ENCODE data around the gene ALG10B.
A peak's percentile ranks its signal among the peaks of the same experiment; 100 is the strongest.

ALG10B gene

DNA sequence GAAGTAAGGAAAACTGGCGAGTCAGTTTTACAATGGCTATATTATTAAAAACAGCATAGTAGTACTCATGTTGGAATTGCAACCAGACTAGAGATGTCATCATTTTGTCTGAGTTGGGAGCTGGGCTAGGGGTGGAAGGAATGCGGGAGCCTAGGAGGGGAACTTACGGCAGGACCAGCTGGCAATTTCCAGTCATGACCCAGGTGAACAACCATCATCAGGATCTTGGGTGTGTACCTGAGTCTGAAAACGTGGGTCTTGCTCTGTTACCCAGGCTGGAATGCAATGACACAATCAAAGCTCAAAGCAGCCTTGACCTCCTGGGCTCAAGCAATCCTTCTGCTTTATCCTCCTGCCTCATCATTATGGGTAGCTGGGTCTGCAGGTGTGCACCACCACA is 50.9 kb downstream of the ALG10B start:
- in situ Hi-C loops (cut with HindIII; ENCODE audit: low pct_ligation_motif_present, low pct_unique_long_range_greater_than_20kb, low sequenced_read_pairs), result no loop called here
- DNase-seq, result no peak

DNA sequence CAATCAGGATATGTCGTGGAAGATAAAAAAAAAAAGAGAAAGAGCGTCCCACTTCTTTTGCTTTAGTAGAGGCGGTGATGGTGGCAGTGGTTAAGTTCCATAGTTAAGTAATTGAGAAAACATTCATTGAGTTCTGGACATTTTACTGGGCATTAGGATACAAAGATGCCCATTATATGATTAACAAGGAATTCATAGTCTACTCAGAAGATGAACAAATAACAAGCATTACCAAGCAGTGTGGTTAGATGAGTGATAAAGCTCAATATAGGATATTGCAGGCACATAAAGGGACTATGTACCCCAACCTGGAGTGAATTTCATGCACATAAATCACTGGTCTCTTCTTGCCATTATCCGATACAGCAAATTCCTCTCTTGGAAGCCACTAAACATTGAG is 53.7 kb downstream of the ALG10B start:
- DNase-seq, result no peak
- in situ Hi-C loops (cut with HindIII; ENCODE audit: low pct_ligation_motif_present, low pct_unique_long_range_greater_than_20kb, low sequenced_read_pairs), result no loop called here

DNA sequence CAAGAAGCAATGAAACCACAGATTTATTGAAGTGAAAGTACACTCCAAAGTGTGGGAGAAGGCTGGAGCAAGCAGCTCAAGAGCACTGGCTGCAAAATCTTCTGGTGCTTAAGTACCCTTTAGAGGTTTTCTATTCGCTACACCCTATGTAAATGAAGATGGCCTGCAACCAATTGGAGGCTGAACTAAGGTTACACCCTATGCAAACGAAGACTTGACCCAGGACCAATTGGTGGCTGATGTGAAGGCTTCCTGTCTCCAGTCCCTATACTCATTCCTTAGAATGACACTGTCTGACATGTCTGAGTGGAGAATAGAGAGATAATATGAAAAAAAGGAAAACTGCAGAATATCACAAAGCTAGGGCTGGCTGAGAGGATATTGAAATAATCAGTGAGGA is 57.2 kb downstream of the ALG10B start:
- peak; percentile 38 for DNase-seq
- in situ Hi-C loops (cut with HindIII; ENCODE audit: low pct_ligation_motif_present, low pct_unique_long_range_greater_than_20kb, low sequenced_read_pairs), result no loop called here

GRCh38 chr12:38374751-38375150 is 58.2 kb downstream of the ALG10B start:
- in situ Hi-C loops (cut with HindIII; ENCODE audit: low pct_ligation_motif_present, low pct_unique_long_range_greater_than_20kb, low sequenced_read_pairs), result no loop called here
- DNase-seq, result no peak
